ENCODE measurements around the gene PPP6R1. TPM values are rescaled to one million over a fixed set of nuclear protein-coding genes. Genes with fewer than 3 reads are reported as not detected.

Gene PPP6R1
- total and polyA plus RNA-seq, 11 donors: 28.6 to 60.4 (median 41.1) TPM

- DNase-seq: peak in 1 of 5 donors; percentile 14
- peaks cover 0 to 24% (median 12%) of the 10 kb centered on the region in 12 donors for H3K4me1 ChIP-seq
- no peaks in the 10 kb centered on the region for H3K36me3 ChIP-seq
- no peak overlapping the region for H3K4me3 ChIP-seq
- H3K27ac ChIP-seq: peak overlapping the region in 8 of 12 donors; percentile 3 to 73 (median 55)
- TF ChIP-seq POLR2A (IDR thresholded peaks at IDR 0.05): no peak
- TF ChIP-seq, protein P1, sequence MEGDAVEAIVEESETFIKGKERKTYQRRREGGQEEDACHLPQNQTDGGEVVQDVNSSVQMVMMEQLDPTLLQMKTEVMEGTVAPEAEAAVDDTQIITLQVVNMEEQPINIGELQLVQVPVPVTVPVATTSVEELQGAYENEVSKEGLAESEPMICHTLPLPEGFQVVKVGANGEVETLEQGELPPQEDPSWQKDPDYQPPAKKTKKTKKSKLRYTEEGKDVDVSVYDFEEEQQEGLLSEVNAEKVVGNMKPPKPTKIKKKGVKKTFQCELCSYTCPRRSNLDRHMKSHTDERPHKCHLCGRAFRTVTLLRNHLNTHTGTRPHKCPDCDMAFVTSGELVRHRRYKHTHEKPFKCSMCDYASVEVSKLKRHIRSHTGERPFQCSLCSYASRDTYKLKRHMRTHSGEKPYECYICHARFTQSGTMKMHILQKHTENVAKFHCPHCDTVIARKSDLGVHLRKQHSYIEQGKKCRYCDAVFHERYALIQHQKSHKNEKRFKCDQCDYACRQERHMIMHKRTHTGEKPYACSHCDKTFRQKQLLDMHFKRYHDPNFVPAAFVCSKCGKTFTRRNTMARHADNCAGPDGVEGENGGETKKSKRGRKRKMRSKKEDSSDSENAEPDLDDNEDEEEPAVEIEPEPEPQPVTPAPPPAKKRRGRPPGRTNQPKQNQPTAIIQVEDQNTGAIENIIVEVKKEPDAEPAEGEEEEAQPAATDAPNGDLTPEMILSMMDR (IDR thresholded peaks at IDR 0.05): no peak
- H3K27me3 ChIP-seq: no peaks in the 10 kb centered on the region
- ATAC-seq: peak; percentile 33 to 62 (median 48)
- intact Hi-C loops (cut with DNase I): loop anchor here in 1 of 10 donors (5.0 kb wide), 1 partner anchor 47 kb away; the partner anchor contains the start of gene PPP6R1
- peaks cover 0 to 8% (median 4%) of the 10 kb centered on the region in 12 donors for H3K9me3 ChIP-seq
- 63 to 67% (median 64%) methylated on average over 17 of the region's 17 CpGs for WGBS, 4 donors
Observed at GRCh38 chr19:55209693-55210472, 48.9 kb downstream of the PPP6R1 start.

GRCh38 chr19:55208880-55209692 lies 49.7 kb downstream of the PPP6R1 start, which contains the start of gene PTPRH:
Gene PTPRH, minus strand, starts transcription at chr19:55209501. Its CDS starts 68 bp downstream, at chr19:55209433.
- no peak within 1 kb of the TSS for H3K4me3 ChIP-seq
- H3K36me3 ChIP-seq: no peaks in the 10 kb centered on the region
- H3K27ac ChIP-seq: peak within 1 kb of the TSS in 8 of 12 donors; percentile 3 to 73 (median 55)
- H3K4me1 ChIP-seq: peaks cover 0 to 24% (median 12%) of the 10 kb centered on the region in 12 donors
- H3K27me3 ChIP-seq: no peaks in the 10 kb centered on the region
- DNase-seq (peak in 1 of 5 donors; percentile 44), ATAC-seq (no peak)
- WGBS, 4 donors: 57 to 70% (median 66%) methylated on average over 14 to 17 of the region's 18 CpGs
- intact Hi-C loops (cut with DNase I): no loop called here
- H3K9me3 ChIP-seq: peaks cover 0 to 8% (median 4%) of the 10 kb centered on the region in 12 donors
- TF ChIP-seq, protein P1 (IDR thresholded peaks at IDR 0.05): no peak
- TF ChIP-seq POLR2A (IDR thresholded peaks at IDR 0.05): no peak

DNA sequence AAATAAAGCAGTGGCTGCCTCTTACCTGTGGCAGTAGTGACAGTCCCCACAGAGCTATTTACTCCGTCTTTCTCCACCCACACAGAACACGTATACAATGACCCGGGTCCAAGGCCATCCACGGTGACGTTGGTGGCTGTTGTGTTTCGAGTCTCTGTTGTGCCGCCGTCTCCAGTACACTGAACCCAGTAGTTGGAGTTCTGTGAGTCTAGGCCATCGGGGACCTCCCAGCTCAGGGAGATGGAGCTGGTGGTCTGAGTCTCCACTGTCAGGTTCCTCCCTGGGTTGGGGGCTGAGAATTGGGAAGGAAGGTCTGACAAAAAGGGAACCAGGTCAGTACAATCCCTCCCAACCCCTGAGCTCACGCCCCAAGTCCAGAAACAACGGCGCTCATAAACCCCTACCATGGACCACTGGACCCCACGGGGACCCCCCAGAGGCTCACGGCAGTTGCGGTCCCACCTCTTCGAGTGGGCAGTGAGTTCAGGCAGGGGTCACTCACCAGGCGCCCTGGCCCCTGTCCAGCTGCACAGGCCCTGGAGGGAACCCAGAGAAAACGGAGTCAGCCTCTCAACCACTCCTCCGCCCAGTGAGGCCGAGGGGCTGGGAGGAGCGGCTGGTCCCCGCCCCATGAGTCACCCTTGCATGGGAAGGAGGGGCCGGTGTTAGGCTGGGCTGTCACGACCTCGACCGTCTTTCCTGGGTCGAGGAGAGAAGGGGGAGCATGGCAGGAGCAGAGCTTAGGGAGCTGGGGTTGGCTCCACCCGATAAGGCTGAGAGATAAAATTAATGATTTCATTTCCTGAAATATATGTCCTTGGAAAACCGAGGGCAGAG lies 51.9 kb downstream of the PPP6R1 start:
- H3K27me3 ChIP-seq: no peaks in the 10 kb centered on the region
- H3K4me3 ChIP-seq: peak overlapping the region in 9 of 12 donors; percentile 11 to 48 (median 37)
- peaks cover 0 to under 1% (median 0%) of the 10 kb centered on the region in 12 donors for H3K9me3 ChIP-seq
- TF ChIP-seq, protein P1 (IDR thresholded peaks at IDR 0.05): no peak
- peak in 1 of 2 donors; percentile 14 for TF ChIP-seq POLR2A (IDR thresholded peaks at IDR 0.05)
- peak; percentile 79 to 92 (median 86) for DNase-seq
- peaks cover 0 to 24% (median 12%) of the 10 kb centered on the region in 12 donors for H3K4me1 ChIP-seq
- peak; percentile 90 to 97 (median 96) for ATAC-seq
- intact Hi-C loops (cut with DNase I): no loop called here
- no peaks in the 10 kb centered on the region for H3K36me3 ChIP-seq
- WGBS, 4 donors: 27 to 36% (median 33%) methylated on average over 23 to 29 of the region's 29 CpGs
- H3K27ac ChIP-seq: peak overlapping the region in 5 of 12 donors; percentile 17 to 67 (median 43)
